Esophagus squamous epithelium (tissue), 5 donors: Measurements from ENCODE around the gene PDP2. TPM values are rescaled to one million over a fixed set of nuclear protein-coding genes. Genes with fewer than 3 reads are reported as not detected.
"Not testable (repeated sequence)": the region's sequence is repeated elsewhere in the genome, so short reads cannot be mapped to it uniquely, and the experiment has no call there.

ENCODE experiments used
- DNase-seq: peaks from one replicate; lab custom pipeline; 2025; lab: John Stamatoyannopoulos, UW
- H3K27ac ChIP-seq, 4 donors: fragments of 200-600 bp; sonication (generic); one replicate each; pipeline ENCODE4 v1.5.1; 2016 to 2019; ENCODE audit warnings: mild to moderate bottlenecking in 1 of 4
- H3K27me3 ChIP-seq, 4 donors: fragments of 200-600 bp; sonication (generic); 1 replicate in 3 of 4; 2 replicates in 1 of 4; pipeline versions ENCODE4 v1.5.1 to v1.6.0; 2017 to 2021; ENCODE audit warnings: antibody characterized with exemption in 1 of 4
- H3K36me3 ChIP-seq, 3 donors: fragments of 200-600 bp; sonication (generic); one replicate each; pipeline ENCODE4 v1.5.1; 2016 to 2019
- H3K4me1 ChIP-seq, 3 donors: fragments of 200-600 bp; sonication (generic); one replicate each; pipeline ENCODE4 v1.5.1; 2017 to 2019
- H3K4me3 ChIP-seq, 4 donors: fragments of 200-600 bp; sonication (generic); 1 replicate in 3 of 4; 2 replicates in 1 of 4; pipeline ENCODE4 v1.5.1; 2016 to 2019; ENCODE audit warnings: mild to moderate bottlenecking in 2 of 4, moderate library complexity in 1 of 4
- H3K9me3 ChIP-seq, 3 donors: fragments of 200-600 bp; sonication (generic); one replicate each; pipeline ENCODE4 v1.5.1; 2016 to 2019
- CTCF ChIP-seq, 6 experiments: fragments of 450-650 bp in 4 of 6; fragments of 200-600 bp in 2 of 6; sonication (generic) in 2 of 6; IDR thresholded peaks; one replicate each; pipeline ENCODE4 v1.5.1; 2016 to 2019; ENCODE audit warnings: antibody characterized with exemption in 6 of 6, mild to moderate bottlenecking in 4 of 6, moderate library complexity in 4 of 6
- POLR2A ChIP-seq, 4 donors: fragments of 450-650 bp; IDR thresholded peaks; one replicate each; pipeline ENCODE4 v1.6.1; 2017; ENCODE audit warnings: antibody characterized with exemption in 4 of 4, mild to moderate bottlenecking in 4 of 4, moderate library complexity in 3 of 4
- WGBS, 2 donors: methylation state at CpG; one replicate each; pipeline ENCODE4 v1.1.5; 2018; 5-methylcytosine and 5-hydroxymethylcytosine counted together
- intact Hi-C: fragments of 100-400 bp; cut with DNase I; formaldehyde crosslinking; loops from one replicate; pipeline ENCODE4 v1.15.0; 2022
- total RNA-seq, 4 donors: library from RNA; depleted of rRNA; stranded (reverse); fragments of >200 nt; gene quantifications; one replicate each; pipeline ENCODE4 v1.1.0, GENCODE V29; 2016
- donor health status: DM: yes; HTN: yes; CAD: no.

Gene PDP2
- total RNA-seq, 4 donors from 2014 or later: 4.1 to 12.9 (median 9.4) TPM

DNA sequence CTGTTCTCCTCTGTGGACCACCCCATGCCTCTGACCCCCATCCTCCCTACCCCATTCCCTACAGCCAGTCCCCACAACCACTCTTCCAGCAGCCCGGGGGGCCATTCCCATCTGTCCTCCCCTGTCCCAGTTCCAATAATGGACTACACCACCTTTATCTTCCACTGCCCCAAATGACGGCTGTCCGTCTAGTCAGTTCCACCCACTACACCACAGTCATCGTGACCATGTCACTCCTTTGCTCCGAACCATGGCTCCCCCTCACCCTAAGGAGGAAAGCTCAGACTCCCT is 15.3 kb downstream of the PDP2 start:
- intact Hi-C loops: loop anchor here (5.0 kb wide), 1 partner anchor 37 kb away; the partner anchor contains the start of gene CIAO2B
- Histone ChIP-seq H3K27ac (peak overlapping the region; percentile 80 to 93 (median 85)), H3K4me3 (no peak overlapping the region), H3K4me1 (peaks cover 36 to 57% (median 45%) of the 10 kb centered on the region in 3 donors), H3K27me3 (no peaks in the 10 kb centered on the region), H3K9me3 (no peaks in the 10 kb centered on the region), H3K36me3 (peaks cover 0 to 6% (median 0%) of the 10 kb centered on the region in 3 donors)
- WGBS, 2 donors: 92 to 95% methylated on average over 5 of the region's 5 CpGs
- TF ChIP-seq POLR2A (IDR thresholded peaks at IDR 0.05) (no peak), CTCF (IDR thresholded peaks at IDR 0.05) (no peak)
- no peak for DNase-seq

DNA sequence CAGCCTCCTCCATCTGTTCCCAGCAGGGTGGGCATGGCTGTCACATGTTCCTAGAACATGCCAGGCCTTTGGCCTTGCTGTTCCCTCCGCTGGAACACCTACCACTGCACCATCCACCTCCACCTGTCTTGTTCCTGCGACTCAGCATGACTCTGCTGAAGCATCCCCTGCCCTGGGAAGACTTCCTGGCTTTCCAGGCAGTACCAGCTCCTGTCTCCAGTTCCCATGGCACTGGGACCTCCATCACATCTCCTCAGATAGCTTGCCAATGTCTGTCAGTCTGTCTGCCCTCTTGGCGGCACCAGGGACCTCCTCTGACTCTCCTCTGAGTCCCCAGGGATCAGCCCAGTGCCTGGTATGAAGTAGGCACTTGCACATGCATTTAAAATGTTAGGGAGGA is 15.7 kb downstream of the PDP2 start:
- H3K4me1 ChIP-seq: peaks cover 39 to 61% (median 49%) of the 10 kb centered on the region in 3 donors
- intact Hi-C loops: loop anchor here (5.0 kb wide), 1 partner anchor 36 kb away; the partner anchor contains the start of gene CIAO2B
- peaks cover 0 to 6% (median 0%) of the 10 kb centered on the region in 3 donors for H3K36me3 ChIP-seq
- TF ChIP-seq CTCF (IDR thresholded peaks at IDR 0.05) (no peak), POLR2A (IDR thresholded peaks at IDR 0.05) (no peak)
- H3K27me3 ChIP-seq: no peaks in the 10 kb centered on the region
- H3K27ac ChIP-seq: peak overlapping the region; percentile 80 to 93 (median 85)
- DNase-seq: no peak
- 84 to 90% methylated on average over 3 of the region's 3 CpGs for WGBS, 2 donors
- no peak overlapping the region for H3K4me3 ChIP-seq
- no peaks in the 10 kb centered on the region for H3K9me3 ChIP-seq

DNA sequence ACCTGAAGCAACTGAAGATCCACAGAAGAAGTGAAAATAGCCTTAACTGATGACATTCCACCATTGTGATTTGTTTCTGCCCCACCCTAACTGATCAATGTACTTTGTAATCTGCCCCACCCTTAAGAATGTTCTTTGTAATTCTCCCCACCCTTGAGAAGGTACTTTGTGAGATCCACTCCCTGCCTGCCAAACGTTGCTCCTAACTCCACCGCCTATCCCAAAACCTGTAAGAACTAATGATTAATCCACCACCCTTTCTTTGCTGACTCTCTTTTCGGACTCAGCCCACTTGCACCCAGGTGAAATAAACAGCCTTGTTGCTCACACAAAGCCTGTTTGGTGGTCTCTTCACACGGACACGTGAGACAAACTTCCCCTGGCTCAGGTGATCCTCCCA is 16.4 kb downstream of the PDP2 start:
- intact Hi-C loops: loop anchor here (5.0 kb wide), 1 partner anchor 36 kb away; the partner anchor contains the start of gene CIAO2B
- Histone ChIP-seq H3K4me1 (peaks cover 43 to 68% (median 54%) of the 10 kb centered on the region in 3 donors), H3K27ac (peak overlapping the region; percentile 80 to 93 (median 85))
- H3K4me3 ChIP-seq, H3K9me3 ChIP-seq, DNase-seq, H3K36me3 ChIP-seq, H3K27me3 ChIP-seq: not testable (repeated sequence)
- 45 to 70% methylated on average over 5 of the region's 5 CpGs for whole genome bisulfite sequencing, 2 donors

- H3K36me3 ChIP-seq: no peaks in the 10 kb centered on the region
- intact Hi-C loops: loop anchor here (5.0 kb wide), 1 partner anchor 34 kb away; the partner anchor contains the start of gene CIAO2B
- H3K27ac ChIP-seq: peak overlapping the region; percentile 80 to 93 (median 90)
- no peak for TF ChIP-seq CTCF (IDR thresholded peaks at IDR 0.05)
- TF ChIP-seq POLR2A (IDR thresholded peaks at IDR 0.05): no peak
- no peaks in the 10 kb centered on the region for H3K27me3 ChIP-seq
- H3K4me1 ChIP-seq: peaks cover 50 to 83% (median 67%) of the 10 kb centered on the region in 3 donors
- H3K4me3 ChIP-seq: no peak overlapping the region
- 43 to 49% methylated on average over 2 to 3 of the region's 3 CpGs for whole genome bisulfite sequencing, 2 donors
- no peak for DNase-seq
- H3K9me3 ChIP-seq: no peaks in the 10 kb centered on the region
These were observed 17.9 kb downstream of the PDP2 start for GRCh38 chr16:66898207-66898606.

DNA sequence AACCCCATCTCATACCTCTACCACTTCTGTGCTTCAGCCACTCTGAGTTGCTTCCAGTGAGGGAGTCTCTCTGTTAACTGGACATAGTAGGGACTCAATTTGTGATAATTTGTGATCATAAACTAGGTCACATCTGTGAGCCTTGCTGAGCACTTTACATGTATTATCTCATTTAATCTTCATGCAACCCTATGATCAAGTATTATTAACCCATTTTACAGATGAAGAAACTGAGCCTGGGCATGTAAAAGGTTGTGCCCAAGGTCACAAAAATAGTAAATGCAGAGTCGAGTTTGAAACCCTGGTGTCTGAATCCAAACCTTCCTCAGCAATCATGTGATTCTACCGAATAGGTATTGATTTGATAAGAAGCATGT is 18.6 kb downstream of the PDP2 start:
- H3K4me3 ChIP-seq: no peak overlapping the region
- H3K27me3 ChIP-seq: no peaks in the 10 kb centered on the region
- 72 to 85% methylated on average over 2 of the region's 2 CpGs for WGBS, 2 donors
- no peaks in the 10 kb centered on the region for H3K9me3 ChIP-seq
- no peaks in the 10 kb centered on the region for H3K36me3 ChIP-seq
- H3K4me1 ChIP-seq: peaks cover 56 to 90% (median 74%) of the 10 kb centered on the region in 3 donors
- DNase-seq: no peak
- TF ChIP-seq POLR2A (IDR thresholded peaks at IDR 0.05) (no peak), CTCF (IDR thresholded peaks at IDR 0.05) (no peak)
- H3K27ac ChIP-seq: peak overlapping the region; percentile 80 to 93 (median 90)
- intact Hi-C loops: loop anchor here (5.0 kb wide), 1 partner anchor 33 kb away; the partner anchor contains the start of gene CIAO2B
